CD14-positive monocyte (primary cell): ENCODE measurements around the gene JSRP1. TPM values are rescaled to one million over a fixed set of nuclear protein-coding genes. Genes with fewer than 3 reads are reported as not detected.

ENCODE experiments used
- DNase-seq, 3 donors: peaks; one replicate each; pipeline ENCODE4 v3.0.0-alpha.2; 2011 to 2022
- H2AFZ ChIP-seq: 2 replicates; pipeline ENCODE4 v1.6.0; 2012; ENCODE audit warnings: mild to moderate bottlenecking, low read depth, low read length, inconsistent platforms; ENCODE audit not compliant: insufficient read depth, poor library complexity, severe bottlenecking
- H3K27ac ChIP-seq, 2 donors: 1 replicate in 1 of 2; 2 replicates in 1 of 2; pipeline ENCODE4 v1.5.1; 2012 to 2013; ENCODE audit warnings: low read length in 2 of 2, control low read depth in 1 of 2, inconsistent platforms in 1 of 2, low read depth in 1 of 2, mild to moderate bottlenecking in 1 of 2
- H3K27me3 ChIP-seq, 2 donors: one replicate each; pipeline versions ENCODE4 v1.6.0 to v1.6.1; 2011 to 2013; ENCODE audit warnings: low read length in 2 of 2; ENCODE audit not compliant: control insufficient read depth in 2 of 2, insufficient read depth in 2 of 2
- H3K36me3 ChIP-seq, 2 donors: replicated peaks in 1 of 2; 1 replicate in 1 of 2; 2 replicates in 1 of 2; pipeline versions ENCODE4 v1.5.1 to v1.6.1; 2012 to 2013; ENCODE audit warnings: low read length in 2 of 2, control low read depth in 1 of 2, inconsistent platforms in 1 of 2, mild to moderate bottlenecking in 1 of 2; ENCODE audit not compliant: insufficient read depth in 2 of 2, control insufficient read depth in 1 of 2
- H3K4me1 ChIP-seq, 2 donors: 1 replicate in 1 of 2; 2 replicates in 1 of 2; pipeline versions ENCODE4 v1.5.1 to v1.6.1; 2012 to 2013; ENCODE audit warnings: low read length in 2 of 2, control low read depth in 1 of 2, inconsistent platforms in 1 of 2, mild to moderate bottlenecking in 1 of 2, moderate library complexity in 1 of 2; ENCODE audit not compliant: insufficient read depth in 2 of 2, control insufficient read depth in 1 of 2
- H3K4me2 ChIP-seq: replicated peaks from 2 replicates; pipeline ENCODE3; 2012; ENCODE audit warnings: low read length, moderate library complexity, mild to moderate bottlenecking; ENCODE audit not compliant: poor library complexity, severe bottlenecking; ENCODE audit errors: extremely low read depth
- H3K4me3 ChIP-seq, 3 experiments: fragments of 200-600 bp in 1 of 3; sonication (generic) in 1 of 3; replicated peaks in 1 of 3; 1 replicate in 2 of 3; 2 replicates in 1 of 3; pipeline ENCODE4 v1.5.1; 2011 to 2013; ENCODE audit warnings: low read length in 3 of 3, mild to moderate bottlenecking in 3 of 3, control low read depth in 2 of 3, low read depth in 2 of 3, inconsistent platforms in 1 of 3, moderate library complexity in 1 of 3
- H3K79me2 ChIP-seq: 2 replicates; pipeline ENCODE4 v1.6.0; 2012; ENCODE audit warnings: mild to moderate bottlenecking, control low read depth, inconsistent platforms, low read length, moderate library complexity; ENCODE audit not compliant: insufficient read depth
- H3K9ac ChIP-seq: 2 replicates; pipeline ENCODE4 v1.6.0; 2017; ENCODE audit warnings: low read length, mild to moderate bottlenecking; ENCODE audit not compliant: insufficient read depth, poor library complexity, severe bottlenecking
- H3K9me3 ChIP-seq, 2 donors: replicated peaks in 1 of 2; 1 replicate in 1 of 2; 2 replicates in 1 of 2; pipeline versions ENCODE4 v1.5.1 to v1.6.1; 2012 to 2013; ENCODE audit warnings: low read length in 2 of 2, control low read depth in 1 of 2; ENCODE audit not compliant: control insufficient read depth in 1 of 2, insufficient read depth in 1 of 2
- H4K20me1 ChIP-seq: 2 replicates; pipeline ENCODE4 v1.6.0; 2012; ENCODE audit warnings: mild to moderate bottlenecking, low read length, control low read depth, moderate library complexity; ENCODE audit not compliant: insufficient read depth
- H3K27ac Mint-ChIP-seq, 7 donors: one replicate each; pipeline ENCODE4 v1.8.0; 2020; ENCODE audit warnings: mild to moderate bottlenecking in 7 of 7, mixed read lengths in 7 of 7, moderate library complexity in 6 of 7, inconsistent platforms in 2 of 7
- H3K27me3 Mint-ChIP-seq, 3 donors: one replicate each; pipeline ENCODE4 v1.8.0; 2021 to 2022; ENCODE audit warnings: low read depth in 3 of 3, mild to moderate bottlenecking in 3 of 3, mixed read lengths in 3 of 3, moderate library complexity in 3 of 3, inconsistent platforms in 1 of 3
- H3K36me3 Mint-ChIP-seq, 2 donors: one replicate each; pipeline ENCODE4 v1.8.0; 2020; ENCODE audit warnings: mixed read lengths in 2 of 2, inconsistent platforms in 1 of 2, mild to moderate bottlenecking in 1 of 2
- H3K4me1 Mint-ChIP-seq: one replicate; pipeline ENCODE4 v1.8.0; 2020; ENCODE audit warnings: mild to moderate bottlenecking, mixed read lengths
- H3K4me3 Mint-ChIP-seq, 2 donors: one replicate each; pipeline ENCODE4 v1.8.0; 2020; ENCODE audit warnings: mild to moderate bottlenecking in 2 of 2, mixed read lengths in 2 of 2, moderate library complexity in 1 of 2
- H3K9me3 Mint-ChIP-seq, 7 donors: one replicate each; pipeline ENCODE4 v1.8.0; 2020 to 2022; ENCODE audit warnings: mixed read lengths in 7 of 7, mild to moderate bottlenecking in 6 of 7, moderate library complexity in 6 of 7, inconsistent platforms in 2 of 7
- CTCF ChIP-seq: fragments of 200-600 bp; IDR thresholded peaks from one replicate; pipeline ENCODE4 v1.8.0; 2022; ENCODE audit warnings: antibody characterized with exemption, mild to moderate bottlenecking
- WGBS: methylation state at CpG from one replicate; pipeline ENCODE4 v1.1.5; 2013; ENCODE audit warnings: missing lambda C conversion rate; ENCODE audit not compliant: insufficient coverage; 5-methylcytosine and 5-hydroxymethylcytosine counted together
- intact Hi-C, 2 donors: fragments of 100-400 bp; cut with micrococcal nuclease; formaldehyde crosslinking; loops; one replicate each; pipeline versions ENCODE4 v1.15.0 to v1.15.1; 2023
- polyA plus RNA-seq, 3 donors: library from polyadenylated mRNA; depleted of rRNA in 1 of 3; unstranded in 2 of 3; stranded (reverse) in 1 of 3; fragments of 300-500 nt in 2 of 3; fragments of >200 nt in 1 of 3; fragmentation: Illumina TruSeq in 2 of 3; gene quantifications; 1 replicate in 2 of 3; 2 replicates in 1 of 3; pipeline ENCODE4 v1.2.3, GENCODE V29; 2012 to 2021

Gene JSRP1
- polyA plus RNA-seq, 3 donors = 0.38 to 0.50 TPM; not detected in 1

GRCh38 chr19:2255112-2255845 lies 938 bp downstream of the JSRP1 start:
- Mint-ChIP-seq H3K27me3 (peaks cover 35 to 62% (median 45%) of the 10 kb centered on the region in 3 donors), H3K36me3 (peaks cover 0 to 4% of the 10 kb centered on the region in 2 donors)
- H3K4me1 ChIP-seq = peaks cover 25 to 37% of the 10 kb centered on the region in 2 donors

More at GRCh38 chr19:2255112-2255845, 938 bp downstream of the JSRP1 start:
- Histone ChIP-seq H3K79me2 (no peaks in the 10 kb centered on the region), H3K27me3 (peaks cover 14 to 34% of the 10 kb centered on the region in 2 donors), H3K4me3 (no peak overlapping the region), H3K36me3 (no peaks in the 10 kb centered on the region), H3K4me2 (no peak overlapping the region), H4K20me1 (peaks cover 28% of the 10 kb centered on the region), H3K9ac (no peak overlapping the region), H3K9me3 (peaks cover 0 to 10% of the 10 kb centered on the region in 2 donors), H2AFZ (no peak overlapping the region), H3K27ac (no peak overlapping the region)
- no peak for TF ChIP-seq CTCF
- intact Hi-C loops = no loop called here
- WGBS = 95% methylated on average over 16 of the region's 16 CpGs
- Mint-ChIP-seq H3K4me3 (no peak overlapping the region), H3K4me1 (peaks cover 24% of the 10 kb centered on the region), H3K27ac (no peak overlapping the region), H3K9me3 (peaks cover 0 to 5% (median 0%) of the 10 kb centered on the region in 7 donors)
- DNase-seq = no peak
